ENCODE data around the gene DNAAF8.

Gene DNAAF8

GRCh38 chr16:4772351-4772750 is 38.0 kb downstream of the DNAAF8 start:
- Histone ChIP-seq H2AFZ (ENCODE audit: low read depth) (no peak overlapping the region), H3K9ac (no peak overlapping the region), H3K36me3 (ENCODE audit: insufficient read depth) (no peaks in the 10 kb centered on the region), H4K20me1 (ENCODE audit: insufficient read depth) (no peaks in the 10 kb centered on the region), H3K27me3 (ENCODE audit: insufficient read depth, low read depth) (no peaks in the 10 kb centered on the region), H3K27ac (no peak overlapping the region), H3K79me2 (ENCODE audit: insufficient read depth, low read depth) (no peaks in the 10 kb centered on the region), H3K4me2 (no peak overlapping the region), H3K4me1 (ENCODE audit: low read depth, poor library complexity, severe bottlenecking) (peaks cover 11% of the 10 kb centered on the region), H3K4me3 (IDR thresholded peaks at IDR 0.05; ENCODE audit: insufficient read depth, low read depth, low read length) (no peak overlapping the region)
- no peak for TF ChIP-seq CTCF (conservative IDR thresholded peaks at IDR 0.05; ENCODE audit: low read depth, low read length)

- H3K27me3 ChIP-seq (ENCODE audit: insufficient read depth, low read depth): no peaks in the 10 kb centered on the region
- no peak for TF ChIP-seq CTCF (conservative IDR thresholded peaks at IDR 0.05; ENCODE audit: low read depth, low read length)
These were observed 40.7 kb downstream of the DNAAF8 start for GRCh38 chr16:4775005-4775404.

GRCh38 chr16:4776141-4776705 is 41.9 kb downstream of the DNAAF8 start:
- Histone ChIP-seq H3K4me2 (no peak overlapping the region), H3K27me3 (ENCODE audit: insufficient read depth, low read depth) (no peaks in the 10 kb centered on the region), H3K79me2 (ENCODE audit: insufficient read depth, low read depth) (no peaks in the 10 kb centered on the region), H3K36me3 (ENCODE audit: insufficient read depth) (no peaks in the 10 kb centered on the region), H3K9ac (no peak overlapping the region), H3K27ac (no peak overlapping the region), H2AFZ (ENCODE audit: low read depth) (no peak overlapping the region), H4K20me1 (ENCODE audit: insufficient read depth) (no peaks in the 10 kb centered on the region), H3K4me3 (IDR thresholded peaks at IDR 0.05; ENCODE audit: insufficient read depth, low read depth, low read length) (no peak overlapping the region), H3K4me1 (ENCODE audit: low read depth, poor library complexity, severe bottlenecking) (no peaks in the 10 kb centered on the region)
- TF ChIP-seq CTCF (conservative IDR thresholded peaks at IDR 0.05; ENCODE audit: low read depth, low read length): no peak

More at GRCh38 chr16:4775005-4775404, 40.7 kb downstream of the DNAAF8 start:
- Histone ChIP-seq H2AFZ (ENCODE audit: low read depth) (no peak overlapping the region), H3K9ac (no peak overlapping the region), H3K79me2 (ENCODE audit: insufficient read depth, low read depth) (no peaks in the 10 kb centered on the region), H3K27ac (no peak overlapping the region), H3K4me2 (no peak overlapping the region), H3K4me3 (IDR thresholded peaks at IDR 0.05; ENCODE audit: insufficient read depth, low read depth, low read length) (no peak overlapping the region), H4K20me1 (ENCODE audit: insufficient read depth) (no peaks in the 10 kb centered on the region), H3K4me1 (ENCODE audit: low read depth, poor library complexity, severe bottlenecking) (no peaks in the 10 kb centered on the region), H3K36me3 (ENCODE audit: insufficient read depth) (no peaks in the 10 kb centered on the region)

- Histone ChIP-seq H3K79me2 (ENCODE audit: insufficient read depth, low read depth) (no peaks in the 10 kb centered on the region), H3K4me3 (IDR thresholded peaks at IDR 0.05; ENCODE audit: insufficient read depth, low read depth, low read length) (no peak overlapping the region), H3K27ac (no peak overlapping the region), H3K27me3 (ENCODE audit: insufficient read depth, low read depth) (no peaks in the 10 kb centered on the region), H3K9ac (no peak overlapping the region), H3K4me2 (no peak overlapping the region), H2AFZ (ENCODE audit: low read depth) (no peak overlapping the region), H3K4me1 (ENCODE audit: low read depth, poor library complexity, severe bottlenecking) (no peaks in the 10 kb centered on the region), H4K20me1 (ENCODE audit: insufficient read depth) (no peaks in the 10 kb centered on the region), H3K36me3 (ENCODE audit: insufficient read depth) (no peaks in the 10 kb centered on the region)
- no peak for TF ChIP-seq CTCF (conservative IDR thresholded peaks at IDR 0.05; ENCODE audit: low read depth, low read length)
These were observed 43.2 kb downstream of the DNAAF8 start for GRCh38 chr16:4777339-4778049.
